ENCODE measurements around the gene CTU2. TPM values are rescaled to one million over a fixed set of nuclear protein-coding genes. Genes with fewer than 3 reads are reported as not detected.

The CTU2 gene
- total RNA-seq, 1 donor from 2014 or later, result 20.7 TPM

DNA sequence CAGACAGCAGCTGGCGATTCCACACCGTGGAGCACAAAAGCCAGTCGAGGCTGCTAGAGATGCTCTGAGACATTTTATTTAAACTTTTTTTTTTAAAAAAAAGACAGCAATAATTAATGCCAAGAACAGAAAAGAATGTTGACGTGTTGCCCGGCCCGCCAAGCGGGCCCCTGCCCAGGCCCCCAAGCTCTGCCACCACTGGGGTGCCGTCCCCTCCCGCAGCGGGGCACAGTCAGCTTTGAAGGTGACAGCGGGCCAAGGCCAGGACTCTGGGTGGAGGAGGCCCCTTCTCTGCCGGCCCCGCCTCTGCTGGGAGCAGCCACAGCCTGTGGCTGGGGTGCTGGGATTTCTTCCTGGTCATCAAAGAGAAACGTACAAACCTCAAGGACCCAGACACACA lies 9.9 kb upstream of the CTU2 start:
- TF ChIP-seq, protein P1, sequence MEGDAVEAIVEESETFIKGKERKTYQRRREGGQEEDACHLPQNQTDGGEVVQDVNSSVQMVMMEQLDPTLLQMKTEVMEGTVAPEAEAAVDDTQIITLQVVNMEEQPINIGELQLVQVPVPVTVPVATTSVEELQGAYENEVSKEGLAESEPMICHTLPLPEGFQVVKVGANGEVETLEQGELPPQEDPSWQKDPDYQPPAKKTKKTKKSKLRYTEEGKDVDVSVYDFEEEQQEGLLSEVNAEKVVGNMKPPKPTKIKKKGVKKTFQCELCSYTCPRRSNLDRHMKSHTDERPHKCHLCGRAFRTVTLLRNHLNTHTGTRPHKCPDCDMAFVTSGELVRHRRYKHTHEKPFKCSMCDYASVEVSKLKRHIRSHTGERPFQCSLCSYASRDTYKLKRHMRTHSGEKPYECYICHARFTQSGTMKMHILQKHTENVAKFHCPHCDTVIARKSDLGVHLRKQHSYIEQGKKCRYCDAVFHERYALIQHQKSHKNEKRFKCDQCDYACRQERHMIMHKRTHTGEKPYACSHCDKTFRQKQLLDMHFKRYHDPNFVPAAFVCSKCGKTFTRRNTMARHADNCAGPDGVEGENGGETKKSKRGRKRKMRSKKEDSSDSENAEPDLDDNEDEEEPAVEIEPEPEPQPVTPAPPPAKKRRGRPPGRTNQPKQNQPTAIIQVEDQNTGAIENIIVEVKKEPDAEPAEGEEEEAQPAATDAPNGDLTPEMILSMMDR (IDR thresholded peaks at IDR 0.05), result no peak
- H3K27ac Mint-ChIP-seq (ENCODE audit: unreplicated experiment), result no peak overlapping the region
- H3K4me1 Mint-ChIP-seq (ENCODE audit: low read depth), result peaks cover 6% of the 10 kb centered on the region
- no peak for DNase-seq (ENCODE audit: low spot score)
- no peak overlapping the region for H3K4me3 Mint-ChIP-seq (ENCODE audit: unreplicated experiment)
- no peaks in the 10 kb centered on the region for H3K9me3 Mint-ChIP-seq (ENCODE audit: low read depth)
- no peaks in the 10 kb centered on the region for H3K27me3 Mint-ChIP-seq (ENCODE audit: low read depth)
- H3K36me3 Mint-ChIP-seq (ENCODE audit: low read depth), result peaks cover 6% of the 10 kb centered on the region

- Mint-ChIP-seq H3K27ac (ENCODE audit: unreplicated experiment) (no peak overlapping the region), H3K4me3 (ENCODE audit: unreplicated experiment) (no peak overlapping the region), H3K36me3 (ENCODE audit: low read depth) (peaks cover 6% of the 10 kb centered on the region), H3K27me3 (ENCODE audit: low read depth) (no peaks in the 10 kb centered on the region), H3K9me3 (ENCODE audit: low read depth) (no peaks in the 10 kb centered on the region), H3K4me1 (ENCODE audit: low read depth) (peaks cover 6% of the 10 kb centered on the region)
- TF ChIP-seq, protein P1 (IDR thresholded peaks at IDR 0.05), result no peak
- no peak for DNase-seq (ENCODE audit: low spot score)
These were observed 9.0 kb upstream of the CTU2 start for GRCh38 chr16:88697116-88697830.

GRCh38 chr16:88697831-88698615 lies 8.3 kb upstream of the CTU2 start:
- Mint-ChIP-seq H3K36me3 (ENCODE audit: low read depth) (peaks cover 6% of the 10 kb centered on the region), H3K9me3 (ENCODE audit: low read depth) (no peaks in the 10 kb centered on the region), H3K4me1 (ENCODE audit: low read depth) (peaks cover 10% of the 10 kb centered on the region), H3K27me3 (ENCODE audit: low read depth) (no peaks in the 10 kb centered on the region), H3K27ac (ENCODE audit: unreplicated experiment) (peak overlapping the region; percentile 59), H3K4me3 (ENCODE audit: unreplicated experiment) (no peak overlapping the region)
- DNase-seq (ENCODE audit: low spot score), result no peak
- TF ChIP-seq, protein P1 (IDR thresholded peaks at IDR 0.05), result peak; percentile 56

DNA sequence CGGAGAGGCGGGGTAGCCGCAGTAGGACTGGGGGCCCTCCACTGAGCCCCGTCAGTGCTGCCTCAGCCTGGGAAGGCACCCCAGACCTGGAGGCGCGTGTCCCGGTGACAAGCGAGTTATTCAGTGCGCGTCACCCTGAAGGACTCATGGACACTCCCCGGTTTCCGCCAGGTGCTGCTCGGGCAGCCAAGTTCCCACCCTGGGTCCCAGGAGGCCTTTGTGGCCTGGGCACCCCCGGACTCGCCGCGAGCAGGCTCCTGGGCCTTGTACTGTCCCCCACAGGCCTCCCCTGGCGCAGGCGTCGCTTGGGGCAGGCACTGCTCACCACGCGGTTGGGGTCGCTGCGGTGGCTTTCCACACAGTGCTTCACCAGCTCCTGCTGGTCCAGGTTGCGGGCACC lies 7.7 kb upstream of the CTU2 start:
- Mint-ChIP-seq H3K36me3 (ENCODE audit: low read depth) (peaks cover 6% of the 10 kb centered on the region), H3K9me3 (ENCODE audit: low read depth) (no peaks in the 10 kb centered on the region), H3K27me3 (ENCODE audit: low read depth) (no peaks in the 10 kb centered on the region), H3K4me1 (ENCODE audit: low read depth) (peaks cover 15% of the 10 kb centered on the region), H3K4me3 (ENCODE audit: unreplicated experiment) (no peak overlapping the region), H3K27ac (ENCODE audit: unreplicated experiment) (no peak overlapping the region)
- TF ChIP-seq, protein P1 (IDR thresholded peaks at IDR 0.05), result no peak
- no peak for DNase-seq (ENCODE audit: low spot score)

DNA sequence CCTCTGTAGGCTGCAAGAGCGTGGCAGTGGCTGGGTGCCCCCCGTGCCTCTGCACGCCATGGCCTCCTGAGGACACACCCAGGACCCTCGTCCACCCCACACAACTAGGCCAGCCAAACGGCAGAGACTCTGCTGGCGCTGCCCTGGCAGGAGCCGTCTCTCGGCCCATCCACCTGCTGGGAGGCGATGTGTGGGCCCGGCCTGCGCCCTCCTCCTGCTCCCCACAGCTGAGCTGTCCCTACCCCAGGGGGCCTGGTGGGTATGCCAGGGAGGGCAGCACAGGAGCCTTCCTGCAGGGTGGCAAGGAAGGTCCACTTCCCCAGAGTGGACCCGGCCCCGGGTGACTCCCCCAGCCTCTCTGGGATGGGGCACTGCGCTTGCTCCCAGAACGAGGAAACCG lies 7.1 kb upstream of the CTU2 start:
- Mint-ChIP-seq H3K27me3 (ENCODE audit: low read depth) (no peaks in the 10 kb centered on the region), H3K4me1 (ENCODE audit: low read depth) (peaks cover 20% of the 10 kb centered on the region), H3K36me3 (ENCODE audit: low read depth) (peaks cover 6% of the 10 kb centered on the region), H3K9me3 (ENCODE audit: low read depth) (no peaks in the 10 kb centered on the region), H3K4me3 (ENCODE audit: unreplicated experiment) (no peak overlapping the region), H3K27ac (ENCODE audit: unreplicated experiment) (no peak overlapping the region)
- TF ChIP-seq, protein P1 (IDR thresholded peaks at IDR 0.05), result no peak
- no peak for DNase-seq (ENCODE audit: low spot score)
